K562 (cell line): ENCODE data around the gene PRMT7. TPM values are rescaled to one million over a fixed set of nuclear protein-coding genes. Genes with fewer than 3 reads are reported as not detected.

ENCODE experiments used
- ATAC-seq: fragments of 200-7000 bp; cut with Tn5 transposase; 3 replicates; pipeline ENCODE4 v1.9.1; 2020; ENCODE audit warnings: moderate library complexity
- BruUV-seq: library from RNA; stranded (reverse); fragments of 400-500 nt; replicated peaks from 2 replicates; lab custom pipeline; 2021; lab: Mats Ljungman, UMichigan
- CTCF ChIA-PET: fragments of 300-600 bp; formaldehyde crosslinking; extraction: SDS; loops from one replicate; lab custom pipeline; 2021; ENCODE audit warnings: low intra/inter-chr PET ratio; lab: Yijun Ruan, JAX
- POLR2A ChIA-PET: fragments of 300-600, 350-650 bp; sonication (Branson Sonifier 250); formaldehyde crosslinking; extraction: SDS; loops from one replicate; lab custom pipeline; 2021; ENCODE audit warnings: antibody characterized with exemption, inconsistent platforms; lab: Yijun Ruan, JAX
- DNase-seq, 4 experiments: peaks; one replicate each; pipeline versions ENCODE4 v3.0.0 to v3.0.0-alpha.2; 2011 to 2018; ENCODE audit warnings: low spot score in 3 of 4, mixed read lengths in 3 of 4; ENCODE audit errors: extremely low read depth in 1 of 4
- FAIRE-seq: peaks from 2 replicates; lab custom pipeline; 2011; peaks lifted over from hg19 to GRCh38; lab: Jason Lieb, UNC
- H2AFZ ChIP-seq: 2 replicates; pipeline ENCODE4 v1.6.0; 2011; ENCODE audit warnings: low read depth, low read length, control low read depth, inconsistent platforms
- H3K27ac ChIP-seq: fragments of 200-600 bp; 3 replicates; pipeline ENCODE4 v1.8.0; 2011; ENCODE audit warnings: low read depth, mild to moderate bottlenecking, control low read depth, inconsistent platforms, low read length, moderate library complexity, mixed read lengths; ENCODE audit errors: extremely low read depth
- H3K27me3 ChIP-seq, 2 experiments: fragments of 300-600 bp in 1 of 2; 2 replicates in 1 of 2; 3 replicates in 1 of 2; pipeline versions ENCODE4 v1.6.0 to v1.8.0; 2011; ENCODE audit warnings: inconsistent platforms in 2 of 2, low read length in 2 of 2, mild to moderate bottlenecking in 1 of 2, mixed read lengths in 1 of 2, moderate library complexity in 1 of 2; ENCODE audit not compliant: control insufficient read depth in 2 of 2, insufficient read depth in 2 of 2
- H3K36me3 ChIP-seq: fragments of 300-600 bp; 3 replicates; pipeline ENCODE4 v1.8.0; 2011; ENCODE audit warnings: mild to moderate bottlenecking, low read length, inconsistent platforms; ENCODE audit not compliant: control insufficient read depth, insufficient read depth
- H3K4me1 ChIP-seq, 2 experiments: fragments of 200-600 bp in 1 of 2; replicated peaks in 1 of 2; 2 replicates in 1 of 2; 3 replicates in 1 of 2; pipeline versions ENCODE4 v1.5.1 to v1.8.0; 2011; ENCODE audit warnings: inconsistent platforms in 2 of 2, low read length in 2 of 2, mild to moderate bottlenecking in 1 of 2, mixed read lengths in 1 of 2, moderate library complexity in 1 of 2; ENCODE audit not compliant: control insufficient read depth in 2 of 2, insufficient read depth in 2 of 2
- H3K4me2 ChIP-seq: 2 replicates; pipeline ENCODE4 v1.6.1; 2011; ENCODE audit warnings: low read length, control low read depth, inconsistent platforms, mixed read lengths; ENCODE audit not compliant: insufficient read depth
- H3K4me3 ChIP-seq: fragments of 200-600 bp; sonication (generic), shearing (Covaris generic); 2 replicates; pipeline ENCODE4 v1.5.1; 2016; ENCODE audit warnings: control low read depth, inconsistent platforms
- H3K79me2 ChIP-seq: fragments of 200-600 bp; 3 replicates; pipeline ENCODE4 v1.8.0; 2011; ENCODE audit warnings: low read length, inconsistent platforms; ENCODE audit not compliant: control insufficient read depth, insufficient read depth
- H3K9ac ChIP-seq, 2 experiments: 2 replicates each; pipeline versions ENCODE4 v1.6.0 to v1.6.1; 2011; ENCODE audit warnings: low read depth in 2 of 2, low read length in 2 of 2, control low read depth in 1 of 2, inconsistent platforms in 1 of 2, mild to moderate bottlenecking in 1 of 2, mixed read lengths in 1 of 2; ENCODE audit not compliant: insufficient read depth in 1 of 2
- H3K9me1 ChIP-seq: one replicate; pipeline ENCODE4 v1.6.0; 2011; ENCODE audit warnings: inconsistent platforms, mild to moderate bottlenecking, low read length, moderate library complexity; ENCODE audit not compliant: control insufficient read depth, insufficient read depth
- H3K9me3 ChIP-seq: replicated peaks from 2 replicates; pipeline ENCODE4 v1.5.1; 2011; ENCODE audit warnings: low read depth, low read length, inconsistent platforms; ENCODE audit not compliant: control insufficient read depth, insufficient read depth
- H4K20me1 ChIP-seq: replicated peaks from 2 replicates; pipeline ENCODE4 v1.6.1; 2011; ENCODE audit warnings: low read length, inconsistent platforms, mixed read lengths; ENCODE audit not compliant: control insufficient read depth, insufficient read depth
- HMGN3 ChIP-seq: IDR thresholded peaks from 2 replicates; pipeline ENCODE4 v1.6.1; 2011; ENCODE audit warnings: borderline replicate concordance, low read depth, mild to moderate bottlenecking, mixed read lengths, low read length; ENCODE audit not compliant: insufficient read length; ENCODE audit errors: extremely low read depth
- JUNB ChIP-seq: fragments of 450-650 bp; formaldehyde crosslinking; conservative IDR thresholded peaks from 2 replicates; pipeline ENCODE4 v1.4.0; 2020; ENCODE audit warnings: mild to moderate bottlenecking
- KLF10 ChIP-seq: fragments of 250-450 bp; sonication (Bioruptor Pico); IDR thresholded peaks from 2 replicates; pipeline ENCODE4 v1.6.1; 2021; ENCODE audit warnings: matching md5 sums
- MTA3 ChIP-seq: fragments of 450-650 bp; formaldehyde crosslinking; IDR thresholded peaks from 2 replicates; pipeline ENCODE4 v1.6.1; 2017; ENCODE audit warnings: mild to moderate bottlenecking, borderline replicate concordance
- PRMT5 ChIP-seq: sonication (generic); formaldehyde crosslinking; IDR thresholded peaks from 2 replicates; pipeline ENCODE4 v1.5.0; 2020; ENCODE audit warnings: missing genetic modification reagents
- SRSF1 ChIP-seq: fragments of 200-400 bp; formaldehyde crosslinking; IDR thresholded peaks from 2 replicates; pipeline ENCODE4 v1.6.1; 2017; ENCODE audit warnings: mild to moderate bottlenecking, low read depth, low read length, moderate library complexity
- WGBS: fragments of 100-300 bp; shearing (Covaris generic); methylation state at CpG from one replicate; pipeline ENCODE4 v1.1.6; 2016; ENCODE audit warnings: low coverage, mixed read lengths; ENCODE audit not compliant: insufficient coverage; ENCODE audit errors: missing lambda C conversion rate; 5-methylcytosine and 5-hydroxymethylcytosine counted together
- in situ Hi-C: fragments of 300-500 bp; cut with MboI; formaldehyde crosslinking; loops from 4 replicates; pipeline ENCODE4 v1.15.0; 2018; ENCODE audit warnings: inconsistent platforms, mixed read lengths
- intact Hi-C: fragments of 100-400 bp; cut with micrococcal nuclease; formaldehyde crosslinking; loops from 2 replicates; pipeline ENCODE4 v1.14.2; 2022
- polyA plus RNA-seq, 8 experiments: library from polyadenylated mRNA; depleted of rRNA in 4 of 8; stranded (reverse) in 5 of 8; unstranded in 3 of 8; fragments of >200 nt; fragmentation: Nextera tagmentation in 2 of 8; fragmentation: Illumina TruSeq in 1 of 8; extraction: Ambion mirVana in 2 of 8; extraction: Trizol in 1 of 8; gene quantifications; 2 replicates each; pipeline versions ENCODE4 v1.2.1 to v1.2.3, GENCODE V29; 2011 to 2014; ENCODE audit warnings: inconsistent platforms in 1 of 8, missing spikeins in 1 of 8
- total RNA-seq, 7 experiments: library from RNA; depleted of rRNA in 6 of 7; stranded (reverse); fragments of >200 nt in 6 of 7; fragmentation: Illumina TruSeq in 2 of 7; extraction: Trizol in 2 of 7; gene quantifications; 2 replicates each; pipeline versions ENCODE4 v1.2.1 to v1.2.3, GENCODE V29; 2011 to 2021; ENCODE audit warnings: low replicate concordance in 1 of 7
- TF ChIP-seq, protein P1 (sequence below): fragments of 250-450 bp; sonication (Bioruptor Pico); IDR thresholded peaks from 2 replicates; pipeline ENCODE4 v1.4.0; 2020; ENCODE audit warnings: mild to moderate bottlenecking, moderate library complexity, borderline replicate concordance

Gene PRMT7
- total and polyA plus RNA-seq, 9 of the 15 experiments (the other 6 are each of a cell fraction or from before 2014, with no cell fraction given) = 6.4 to 88.8 (median 73.1) TPM

DNA sequence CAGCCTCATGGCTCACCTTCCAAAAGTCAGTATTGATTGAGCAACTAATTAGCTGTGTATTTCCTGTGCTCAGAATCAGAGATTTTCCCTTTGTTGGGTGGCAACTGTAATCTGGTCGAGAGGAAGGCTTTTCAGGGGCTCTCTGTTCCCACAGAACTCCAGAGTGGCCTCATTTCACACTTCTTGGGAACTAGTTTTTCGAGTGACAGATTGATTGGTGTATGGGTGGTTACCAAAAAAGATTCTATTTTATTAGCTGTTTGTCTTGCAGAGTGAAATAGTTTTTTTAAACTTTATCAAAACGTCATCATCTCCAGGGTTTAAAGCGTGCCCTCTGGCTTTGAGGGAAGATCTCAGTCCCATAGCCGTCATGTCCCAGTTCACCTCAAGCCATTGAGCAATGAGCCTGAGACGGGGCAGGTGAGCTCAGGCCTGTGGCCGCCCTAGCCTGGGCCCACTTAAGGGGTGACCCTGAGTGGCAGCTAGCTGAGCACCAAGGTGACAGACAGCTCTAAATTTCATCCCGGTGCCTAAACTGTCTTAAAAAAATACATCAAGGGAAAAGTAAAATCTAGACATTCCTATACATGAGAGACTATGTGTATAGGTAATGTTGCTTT is 84.5 kb downstream of the PRMT7 start:
- ChIA-PET CTCF (no interaction called here), POLR2A (interaction anchor here (1.2 kb wide), 1 partner anchor 10 kb away, joined by 5 read pairs; no protein-coding TSS in a partner anchor)
- Histone ChIP-seq H3K9me3 (no peaks in the 10 kb centered on the region), H3K9ac (no peak overlapping the region), H3K4me1 (no peaks in the 10 kb centered on the region; a peak in 1 of 5 replicates), H3K27ac (no peak overlapping the region), H3K9me1 (no peaks in the 10 kb centered on the region), H4K20me1 (no peaks in the 10 kb centered on the region), H3K36me3 (no peaks in the 10 kb centered on the region), H2AFZ (no peak overlapping the region), H3K4me2 (no peak overlapping the region), H3K79me2 (no peaks in the 10 kb centered on the region), H3K27me3 (peaks cover 5 to 34% of the 10 kb centered on the region in 2 experiments; a peak in 2 of 5 replicates), H3K4me3 (no peak overlapping the region)
- FAIRE-seq = no peak
- in situ Hi-C loops = no loop called here
- 4% methylated on average over 8 of the region's 8 CpGs for WGBS
- intact Hi-C loops = loop anchor here (10.0 kb wide), 1 partner anchor 110 kb away; no protein-coding TSS in a partner anchor
- TF ChIP-seq JUNB = no peak
- BruUV-seq = no TSS peak
- no peak for ATAC-seq
- DNase-seq = no peak

DNA sequence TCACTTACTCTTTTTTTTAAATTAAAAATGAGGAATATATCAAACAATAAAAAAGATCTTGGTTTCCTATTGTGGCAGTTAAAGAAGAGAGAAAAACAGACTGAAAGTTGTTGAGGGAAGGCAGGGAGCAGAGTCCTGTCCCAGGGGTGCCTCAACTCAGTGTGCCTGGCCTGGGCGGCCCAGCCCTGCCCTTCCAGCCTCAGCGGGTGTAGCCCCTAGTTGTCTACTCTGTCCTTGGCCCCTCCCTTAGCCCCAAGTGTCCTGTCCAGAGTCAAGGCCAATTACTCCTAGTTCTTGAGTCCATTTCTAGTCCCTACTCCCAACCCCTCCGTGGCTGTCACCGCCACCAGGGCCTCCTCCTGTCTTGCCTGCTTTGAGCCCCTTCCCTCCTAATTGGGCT is 85.0 kb downstream of the PRMT7 start:
- ChIA-PET POLR2A (interaction anchor here (1.2 kb wide), 2 partner anchors 10 to 11 kb away, joined by 5 to 6 read pairs; no protein-coding TSS in a partner anchor), CTCF (interaction anchor here (1.3 to 1.5 kb wide), 2 partner anchors 114 to 125 kb away, joined by 4 to 6 read pairs; no protein-coding TSS in a partner anchor)
- Histone ChIP-seq H3K9me1 (no peaks in the 10 kb centered on the region), H3K9me3 (no peaks in the 10 kb centered on the region), H3K4me3 (no peak overlapping the region), H3K4me2 (no peak overlapping the region), H4K20me1 (no peaks in the 10 kb centered on the region)
- intact Hi-C loops = loop anchor here (10.0 kb wide), 1 partner anchor 109 kb away; no protein-coding TSS in a partner anchor
- no peak for DNase-seq
- no peak for ATAC-seq
- TF ChIP-seq MTA3 (no peak), HMGN3 (no peak), SRSF1 (no peak), PRMT5 (no peak), KLF10 (no peak)
- TF ChIP-seq, protein P1, sequence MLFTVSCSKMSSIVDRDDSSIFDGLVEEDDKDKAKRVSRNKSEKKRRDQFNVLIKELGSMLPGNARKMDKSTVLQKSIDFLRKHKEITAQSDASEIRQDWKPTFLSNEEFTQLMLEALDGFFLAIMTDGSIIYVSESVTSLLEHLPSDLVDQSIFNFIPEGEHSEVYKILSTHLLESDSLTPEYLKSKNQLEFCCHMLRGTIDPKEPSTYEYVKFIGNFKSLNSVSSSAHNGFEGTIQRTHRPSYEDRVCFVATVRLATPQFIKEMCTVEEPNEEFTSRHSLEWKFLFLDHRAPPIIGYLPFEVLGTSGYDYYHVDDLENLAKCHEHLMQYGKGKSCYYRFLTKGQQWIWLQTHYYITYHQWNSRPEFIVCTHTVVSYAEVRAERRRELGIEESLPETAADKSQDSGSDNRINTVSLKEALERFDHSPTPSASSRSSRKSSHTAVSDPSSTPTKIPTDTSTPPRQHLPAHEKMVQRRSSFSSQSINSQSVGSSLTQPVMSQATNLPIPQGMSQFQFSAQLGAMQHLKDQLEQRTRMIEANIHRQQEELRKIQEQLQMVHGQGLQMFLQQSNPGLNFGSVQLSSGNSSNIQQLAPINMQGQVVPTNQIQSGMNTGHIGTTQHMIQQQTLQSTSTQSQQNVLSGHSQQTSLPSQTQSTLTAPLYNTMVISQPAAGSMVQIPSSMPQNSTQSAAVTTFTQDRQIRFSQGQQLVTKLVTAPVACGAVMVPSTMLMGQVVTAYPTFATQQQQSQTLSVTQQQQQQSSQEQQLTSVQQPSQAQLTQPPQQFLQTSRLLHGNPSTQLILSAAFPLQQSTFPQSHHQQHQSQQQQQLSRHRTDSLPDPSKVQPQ = no peak
- TF ChIP-seq, all 486 proteins: peak for 0
- Histone ChIP-seq H3K27me3 (peaks cover 5 to 34% of the 10 kb centered on the region in 2 experiments; a peak in 2 of 5 replicates), H3K79me2 (no peaks in the 10 kb centered on the region), H3K4me1 (no peaks in the 10 kb centered on the region; a peak in 1 of 5 replicates), H3K9ac (peak overlapping the region in 1 of 2 experiments; percentile 40; a peak in 2 of 4 replicates), H3K36me3 (no peaks in the 10 kb centered on the region), H3K27ac (no peak overlapping the region), H2AFZ (no peak overlapping the region)
- FAIRE-seq = no peak
- no TSS peak for BruUV-seq
- 39% methylated on average over 4 of the region's 4 CpGs for WGBS
- in situ Hi-C loops = no loop called here
